GM13977 (cell line): Measurements from ENCODE around the gene TUBGCP2.
"Not testable (repeated sequence)": the region's sequence is repeated elsewhere in the genome, so short reads cannot be mapped to it uniquely, and the experiment has no call there.

Experiments
- DNase-seq: peaks from one replicate; pipeline ENCODE4 v3.0.0; 2012; ENCODE audit warnings: low spot score
- in situ Hi-C: fragments of 300-500 bp; cut with MboI; formaldehyde crosslinking; loops from one replicate; pipeline ENCODE4 v1.12.0; 2022; ENCODE audit warnings: low sequenced_read_pairs, low pct_unique_long_range_greater_than_20kb, mixed read lengths, inconsistent platforms; ENCODE audit not compliant: unreplicated experiment
- TF ChIP-seq, protein P1 (sequence below): IDR thresholded peaks from 2 replicates; pipeline ENCODE4 v1.5.1; 2012; ENCODE audit warnings: mild to moderate bottlenecking, control low read depth; ENCODE audit not compliant: insufficient read depth; ENCODE audit errors: extremely low read depth, missing control alignments

TUBGCP2 gene

DNA sequence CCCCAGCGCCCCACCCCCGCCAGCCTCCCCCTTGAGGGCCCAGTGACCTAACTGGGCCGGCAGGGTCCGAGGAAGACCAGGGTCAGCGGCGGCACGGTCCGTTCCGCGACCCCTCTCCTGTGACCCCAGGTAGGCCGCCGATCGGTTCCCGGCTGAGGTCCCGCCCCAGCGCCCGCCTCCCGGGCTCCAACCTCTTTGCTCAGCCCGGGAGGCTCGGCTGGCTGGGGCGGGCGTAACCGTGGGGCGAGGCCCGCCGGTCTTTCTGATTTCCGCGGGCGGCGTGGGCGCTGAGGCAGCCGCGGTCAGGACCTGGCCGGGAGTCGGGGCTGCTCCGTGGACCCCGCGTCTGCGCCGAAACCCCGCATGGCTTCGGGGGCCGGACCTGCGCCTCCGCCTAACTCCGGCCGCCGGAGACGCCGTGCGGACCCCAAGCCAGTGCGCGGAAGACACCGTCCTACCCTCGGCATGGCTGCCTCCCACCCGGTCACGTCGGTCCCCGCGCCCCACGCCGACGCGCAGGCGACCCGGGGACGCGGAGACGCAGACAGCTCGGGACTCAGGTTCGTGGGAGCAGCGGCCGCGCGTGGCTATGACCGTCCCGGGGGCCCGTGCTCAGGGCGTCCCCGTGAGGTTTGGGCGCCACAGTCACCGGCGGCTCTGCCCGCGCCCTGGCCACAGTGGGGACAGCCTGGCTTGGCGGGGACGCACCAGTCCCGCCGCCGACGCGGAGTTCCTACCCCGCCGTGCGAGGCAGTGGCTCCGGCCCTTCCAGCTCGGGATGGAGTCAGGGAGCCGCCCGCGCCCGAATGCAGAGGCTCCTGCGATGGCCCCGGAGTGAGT is 72.1 kb downstream of the TUBGCP2 start:
- no peak for DNase-seq
- in situ Hi-C loops, result no loop called here
- TF ChIP-seq, protein P1, sequence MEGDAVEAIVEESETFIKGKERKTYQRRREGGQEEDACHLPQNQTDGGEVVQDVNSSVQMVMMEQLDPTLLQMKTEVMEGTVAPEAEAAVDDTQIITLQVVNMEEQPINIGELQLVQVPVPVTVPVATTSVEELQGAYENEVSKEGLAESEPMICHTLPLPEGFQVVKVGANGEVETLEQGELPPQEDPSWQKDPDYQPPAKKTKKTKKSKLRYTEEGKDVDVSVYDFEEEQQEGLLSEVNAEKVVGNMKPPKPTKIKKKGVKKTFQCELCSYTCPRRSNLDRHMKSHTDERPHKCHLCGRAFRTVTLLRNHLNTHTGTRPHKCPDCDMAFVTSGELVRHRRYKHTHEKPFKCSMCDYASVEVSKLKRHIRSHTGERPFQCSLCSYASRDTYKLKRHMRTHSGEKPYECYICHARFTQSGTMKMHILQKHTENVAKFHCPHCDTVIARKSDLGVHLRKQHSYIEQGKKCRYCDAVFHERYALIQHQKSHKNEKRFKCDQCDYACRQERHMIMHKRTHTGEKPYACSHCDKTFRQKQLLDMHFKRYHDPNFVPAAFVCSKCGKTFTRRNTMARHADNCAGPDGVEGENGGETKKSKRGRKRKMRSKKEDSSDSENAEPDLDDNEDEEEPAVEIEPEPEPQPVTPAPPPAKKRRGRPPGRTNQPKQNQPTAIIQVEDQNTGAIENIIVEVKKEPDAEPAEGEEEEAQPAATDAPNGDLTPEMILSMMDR, result no peak

DNA sequence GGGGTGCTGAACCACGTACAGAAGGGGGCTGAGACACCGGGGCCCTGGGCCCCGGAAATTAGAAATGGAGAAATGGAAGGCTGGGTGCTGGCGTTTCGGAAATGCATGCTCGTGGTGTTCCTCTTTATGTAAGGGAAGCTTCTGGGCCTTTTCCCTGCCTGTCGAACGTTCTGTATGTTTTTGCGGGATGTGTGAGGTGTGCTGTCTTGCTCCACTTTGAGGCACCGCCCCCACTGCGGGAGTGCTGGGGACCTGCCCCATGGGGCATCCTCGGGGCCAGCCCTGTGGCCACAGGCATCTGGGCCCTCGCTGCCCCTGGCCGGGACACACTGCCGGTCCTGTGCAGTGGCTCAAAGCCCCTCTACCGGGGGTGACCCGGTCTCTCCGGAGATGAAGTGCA is 72.7 kb downstream of the TUBGCP2 start:
- in situ Hi-C loops, result no loop called here
- TF ChIP-seq, protein P1, result no peak
- DNase-seq, result no peak

DNA sequence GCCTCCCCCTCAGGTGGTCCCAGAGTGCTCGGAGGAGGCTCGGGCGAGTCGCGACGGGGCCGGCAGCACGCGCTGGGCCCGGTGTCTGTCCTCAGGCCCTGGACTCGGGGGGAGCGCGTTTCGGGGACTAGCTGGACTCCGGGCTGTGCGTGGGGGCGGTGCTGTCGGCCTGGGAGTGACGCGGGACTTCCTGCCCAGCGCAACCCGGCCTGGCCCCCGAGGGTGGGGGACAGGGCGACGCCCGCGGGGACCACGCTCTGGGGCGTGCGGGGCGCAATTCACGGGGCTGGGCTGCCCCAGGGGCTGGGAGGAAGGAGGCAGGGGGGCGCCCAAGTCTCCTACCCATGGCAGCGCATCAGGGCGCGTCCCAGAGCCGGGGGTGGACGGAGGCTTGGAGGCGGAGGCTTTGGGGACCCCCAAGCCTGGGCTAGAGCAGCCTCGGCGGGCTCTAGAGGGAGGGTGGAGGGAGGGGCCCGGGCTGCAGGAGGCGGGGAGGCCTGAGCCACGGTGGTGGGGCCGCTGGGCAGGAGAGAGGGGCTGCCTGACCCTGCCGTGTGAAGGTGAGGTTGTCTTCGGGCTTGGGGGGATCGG is 73.3 kb downstream of the TUBGCP2 start:
- no peak for DNase-seq
- in situ Hi-C loops, result no loop called here
- TF ChIP-seq, protein P1, result no peak

DNA sequence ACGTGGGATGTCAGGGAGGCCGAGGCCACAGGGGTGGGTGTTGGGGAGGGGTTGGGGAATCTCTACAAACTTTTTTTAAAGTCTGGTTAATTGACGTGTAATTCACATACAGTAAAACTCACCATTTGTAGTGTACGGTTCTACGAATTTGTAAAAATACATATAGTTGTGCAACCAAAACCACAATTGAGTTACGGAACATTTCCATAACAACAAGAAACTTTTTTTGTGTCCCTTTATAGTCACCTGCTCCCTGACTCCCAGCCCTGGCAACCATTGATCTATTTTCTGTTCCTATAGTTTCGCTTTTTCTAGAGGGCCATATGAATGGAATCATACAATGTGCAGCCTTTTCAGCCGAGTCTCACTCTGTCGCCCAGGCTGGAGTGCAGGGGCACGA is 73.9 kb downstream of the TUBGCP2 start:
- in situ Hi-C loops, DNase-seq: not testable (repeated sequence)

DNA sequence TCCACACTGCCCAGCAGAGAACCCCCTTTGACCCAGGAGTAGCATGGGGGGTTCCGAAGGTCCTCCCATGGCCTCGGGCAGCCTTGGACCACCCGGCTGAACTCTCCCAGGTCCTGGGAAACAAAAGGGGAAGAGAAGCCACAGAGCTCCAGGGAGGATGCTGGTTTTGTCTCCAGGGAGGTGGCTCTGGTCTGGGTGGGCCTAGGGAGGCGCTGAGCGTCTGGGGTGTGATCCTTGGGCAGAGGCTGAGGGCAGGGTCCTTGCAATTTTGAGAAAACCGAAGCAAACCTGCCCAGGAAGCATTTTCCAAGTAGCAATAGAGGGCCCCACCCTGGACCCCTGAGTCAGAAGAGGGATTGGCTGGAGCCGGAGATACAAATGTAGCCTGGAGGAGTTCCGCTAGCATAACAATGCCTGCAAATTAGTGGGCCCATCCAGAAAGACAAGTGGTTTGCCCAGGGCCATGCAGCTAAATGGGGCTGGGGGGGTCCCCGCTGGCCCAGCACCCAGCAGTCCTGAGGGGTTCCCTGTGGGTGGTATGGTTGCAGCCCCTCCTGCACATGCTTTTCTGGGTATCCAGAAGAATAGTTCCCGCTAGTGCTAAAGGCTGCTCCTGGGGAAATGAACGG is 76.6 kb downstream of the TUBGCP2 start:
- in situ Hi-C loops, result no loop called here
- TF ChIP-seq, protein P1, result no peak
- no peak for DNase-seq

DNA sequence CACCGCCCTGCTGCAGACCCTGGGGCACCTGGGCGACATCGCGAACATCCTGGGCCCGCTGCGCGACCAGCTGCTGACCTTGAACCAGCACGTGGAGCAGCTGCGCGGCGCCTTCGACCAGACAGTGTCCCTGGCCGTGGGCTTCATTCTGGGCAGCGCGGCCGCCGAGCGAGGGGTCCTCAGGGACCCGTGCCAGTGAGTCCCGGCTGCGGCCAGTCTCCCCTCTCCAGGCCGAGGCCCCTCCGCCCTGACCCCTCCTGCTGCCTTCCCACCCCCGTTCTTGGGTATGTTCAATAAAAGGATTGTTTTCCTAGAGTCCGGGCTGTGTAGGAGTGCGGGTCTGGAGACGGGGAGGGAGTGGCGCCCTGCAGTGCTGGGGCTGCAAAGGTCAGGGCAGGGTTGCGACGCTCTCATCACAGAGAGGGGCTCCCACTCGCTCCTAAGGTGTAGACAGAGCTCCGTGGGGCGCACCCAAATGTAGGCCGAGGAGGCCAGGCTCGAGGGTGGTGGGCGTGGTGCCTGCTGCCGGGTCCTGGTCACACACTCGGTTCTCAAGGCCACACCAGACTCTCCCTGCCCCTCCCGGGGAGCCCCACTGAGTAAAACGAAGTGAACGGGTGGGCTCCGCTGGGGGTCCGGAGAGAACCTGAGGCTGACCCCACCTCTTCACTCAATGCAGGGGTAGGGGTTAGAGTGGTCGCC is 77.3 kb downstream of the TUBGCP2 start:
- in situ Hi-C loops, result no loop called here
- no peak for DNase-seq
- TF ChIP-seq, protein P1, result no peak
